Measurements from ENCODE around the gene AGAP2.
"Not testable (repeated sequence)": the region's sequence is repeated elsewhere in the genome, so short reads cannot be mapped to it uniquely, and the experiment has no call there.

AGAP2 gene

GRCh38 chr12:57735198-57735855 lies 3.2 kb downstream of the AGAP2 start:
- DNase-seq, result no peak

GRCh38 chr12:57734591-57734990 lies 4.0 kb downstream of the AGAP2 start:
- no peak for DNase-seq

GRCh38 chr12:57733928-57734327 lies 4.6 kb downstream of the AGAP2 start:
- DNase-seq, result no peak

GRCh38 chr12:57732726-57733593 lies 5.6 kb downstream of the AGAP2 start:
- DNase-seq, result no peak

GRCh38 chr12:57732270-57732669 lies 6.3 kb downstream of the AGAP2 start:
- DNase-seq, result no peak

GRCh38 chr12:57731411-57732080 lies 7.0 kb downstream of the AGAP2 start:
- DNase-seq, result no peak

- DNase-seq, result no peak
These were observed 8.0 kb downstream of the AGAP2 start for GRCh38 chr12:57730336-57731067.

GRCh38 chr12:57729321-57729844 lies 9.2 kb downstream of the AGAP2 start:
- no peak for DNase-seq

- no peak for DNase-seq
These were observed 10.7 kb downstream of the AGAP2 start for GRCh38 chr12:57727758-57728395.

GRCh38 chr12:57726884-57727757 lies 11.4 kb downstream of the AGAP2 start:
- no peak for DNase-seq

- peak; percentile 29 for DNase-seq
These were observed 12.2 kb downstream of the AGAP2 start for GRCh38 chr12:57726151-57726883.

GRCh38 chr12:57725851-57726150 lies 12.7 kb downstream of the AGAP2 start:
- no peak for DNase-seq

- no peak for DNase-seq
These were observed 13.4 kb downstream of the AGAP2 start for GRCh38 chr12:57724936-57725740.

GRCh38 chr12:57724003-57724935 lies 14.3 kb downstream of the AGAP2 start:
- no peak for DNase-seq

- no peak for DNase-seq
These were observed 14.9 kb downstream of the AGAP2 start for GRCh38 chr12:57723630-57723962.

GRCh38 chr12:57722716-57723629 lies 15.6 kb downstream of the AGAP2 start:
- DNase-seq, result no peak

GRCh38 chr12:57721846-57722608 lies 16.5 kb downstream of the AGAP2 start:
- not testable (repeated sequence) for DNase-seq
